Upper lobe of left lung (tissue), 4 donors: ENCODE measurements around the gene ALDH3B1.

ENCODE experiments used
- EP300 ChIP-seq, 4 donors: sonication (generic); formaldehyde crosslinking; IDR thresholded peaks; one replicate each; pipeline ENCODE4 v1.5.1; 2017; ENCODE audit warnings: antibody characterized with exemption in 4 of 4, control low read depth in 2 of 4
- POLR2A ChIP-seq, 4 donors: fragments of 450-650 bp; IDR thresholded peaks; one replicate each; pipeline ENCODE4 v1.5.1; 2016 to 2017; ENCODE audit warnings: antibody characterized with exemption in 4 of 4, mild to moderate bottlenecking in 2 of 4
- POLR2AphosphoS5 ChIP-seq, 2 donors: sonication (generic); formaldehyde crosslinking; IDR thresholded peaks; one replicate each; pipeline ENCODE4 v1.5.1; 2017; ENCODE audit warnings: antibody characterized with exemption in 2 of 2
- TF ChIP-seq, protein P1 (sequence below), 6 experiments: fragments of 450-650 bp in 4 of 6; fragments of 200-600 bp in 2 of 6; sonication (generic) in 2 of 6; IDR thresholded peaks; one replicate each; pipeline ENCODE4 v1.5.1; 2016 to 2019; ENCODE audit warnings: antibody characterized with exemption in 6 of 6

DNA sequence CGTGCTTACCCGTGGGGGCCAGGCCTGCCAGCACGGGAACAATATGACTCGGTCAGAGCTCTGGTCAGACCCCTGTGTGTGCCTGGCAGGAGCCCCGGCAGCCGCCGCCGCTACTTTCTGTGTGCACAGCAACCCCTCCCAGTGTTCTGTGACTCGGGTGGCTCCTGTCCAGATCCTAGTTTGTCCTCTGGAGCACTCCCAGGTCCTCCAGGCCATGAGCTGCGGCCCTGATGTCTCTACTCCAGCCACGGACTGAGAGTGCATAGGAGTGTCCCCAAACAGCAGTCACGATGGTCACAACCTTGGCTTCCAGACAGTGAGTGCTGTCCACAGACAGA is 23.6 kb downstream of the ALDH3B1 start:
- TF ChIP-seq POLR2A (IDR thresholded peaks at IDR 0.05) (no peak), POLR2AphosphoS5 (IDR thresholded peaks at IDR 0.05) (no peak), EP300 (IDR thresholded peaks at IDR 0.05) (no peak)
- TF ChIP-seq, protein P1, sequence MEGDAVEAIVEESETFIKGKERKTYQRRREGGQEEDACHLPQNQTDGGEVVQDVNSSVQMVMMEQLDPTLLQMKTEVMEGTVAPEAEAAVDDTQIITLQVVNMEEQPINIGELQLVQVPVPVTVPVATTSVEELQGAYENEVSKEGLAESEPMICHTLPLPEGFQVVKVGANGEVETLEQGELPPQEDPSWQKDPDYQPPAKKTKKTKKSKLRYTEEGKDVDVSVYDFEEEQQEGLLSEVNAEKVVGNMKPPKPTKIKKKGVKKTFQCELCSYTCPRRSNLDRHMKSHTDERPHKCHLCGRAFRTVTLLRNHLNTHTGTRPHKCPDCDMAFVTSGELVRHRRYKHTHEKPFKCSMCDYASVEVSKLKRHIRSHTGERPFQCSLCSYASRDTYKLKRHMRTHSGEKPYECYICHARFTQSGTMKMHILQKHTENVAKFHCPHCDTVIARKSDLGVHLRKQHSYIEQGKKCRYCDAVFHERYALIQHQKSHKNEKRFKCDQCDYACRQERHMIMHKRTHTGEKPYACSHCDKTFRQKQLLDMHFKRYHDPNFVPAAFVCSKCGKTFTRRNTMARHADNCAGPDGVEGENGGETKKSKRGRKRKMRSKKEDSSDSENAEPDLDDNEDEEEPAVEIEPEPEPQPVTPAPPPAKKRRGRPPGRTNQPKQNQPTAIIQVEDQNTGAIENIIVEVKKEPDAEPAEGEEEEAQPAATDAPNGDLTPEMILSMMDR (IDR thresholded peaks at IDR 0.05), result no peak
